Measurements from ENCODE around the gene RNF123.

RNF123 gene

DNA sequence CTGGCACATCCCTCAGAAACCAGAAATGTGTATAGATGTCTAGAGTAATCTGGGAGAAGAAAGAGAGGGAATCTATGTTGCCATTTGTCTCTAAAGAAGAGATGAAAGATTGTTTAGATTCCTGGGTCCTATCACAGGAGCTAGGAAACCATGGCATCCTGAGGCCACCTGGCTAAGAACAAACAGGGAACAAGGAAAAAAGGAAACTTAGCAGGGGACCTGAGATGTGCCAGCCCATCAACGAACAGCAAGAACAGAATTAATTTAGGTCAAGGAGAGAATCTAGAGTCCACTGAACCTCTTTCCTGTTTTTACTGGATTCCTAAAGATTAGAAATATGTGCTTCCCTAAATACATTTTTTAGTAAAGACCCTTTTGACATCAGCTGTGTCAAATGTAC lies 66.7 kb downstream of the RNF123 start:
- TF ChIP-seq, protein P1, sequence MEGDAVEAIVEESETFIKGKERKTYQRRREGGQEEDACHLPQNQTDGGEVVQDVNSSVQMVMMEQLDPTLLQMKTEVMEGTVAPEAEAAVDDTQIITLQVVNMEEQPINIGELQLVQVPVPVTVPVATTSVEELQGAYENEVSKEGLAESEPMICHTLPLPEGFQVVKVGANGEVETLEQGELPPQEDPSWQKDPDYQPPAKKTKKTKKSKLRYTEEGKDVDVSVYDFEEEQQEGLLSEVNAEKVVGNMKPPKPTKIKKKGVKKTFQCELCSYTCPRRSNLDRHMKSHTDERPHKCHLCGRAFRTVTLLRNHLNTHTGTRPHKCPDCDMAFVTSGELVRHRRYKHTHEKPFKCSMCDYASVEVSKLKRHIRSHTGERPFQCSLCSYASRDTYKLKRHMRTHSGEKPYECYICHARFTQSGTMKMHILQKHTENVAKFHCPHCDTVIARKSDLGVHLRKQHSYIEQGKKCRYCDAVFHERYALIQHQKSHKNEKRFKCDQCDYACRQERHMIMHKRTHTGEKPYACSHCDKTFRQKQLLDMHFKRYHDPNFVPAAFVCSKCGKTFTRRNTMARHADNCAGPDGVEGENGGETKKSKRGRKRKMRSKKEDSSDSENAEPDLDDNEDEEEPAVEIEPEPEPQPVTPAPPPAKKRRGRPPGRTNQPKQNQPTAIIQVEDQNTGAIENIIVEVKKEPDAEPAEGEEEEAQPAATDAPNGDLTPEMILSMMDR (IDR thresholded peaks at IDR 0.05; ENCODE audit: low read length, missing control alignments), result no peak
- no peak for DNase-seq (ENCODE audit: low read depth)
- no peak overlapping the region for H3K4me3 ChIP-seq (replicated peaks; ENCODE audit: low read depth, low read length)

DNA sequence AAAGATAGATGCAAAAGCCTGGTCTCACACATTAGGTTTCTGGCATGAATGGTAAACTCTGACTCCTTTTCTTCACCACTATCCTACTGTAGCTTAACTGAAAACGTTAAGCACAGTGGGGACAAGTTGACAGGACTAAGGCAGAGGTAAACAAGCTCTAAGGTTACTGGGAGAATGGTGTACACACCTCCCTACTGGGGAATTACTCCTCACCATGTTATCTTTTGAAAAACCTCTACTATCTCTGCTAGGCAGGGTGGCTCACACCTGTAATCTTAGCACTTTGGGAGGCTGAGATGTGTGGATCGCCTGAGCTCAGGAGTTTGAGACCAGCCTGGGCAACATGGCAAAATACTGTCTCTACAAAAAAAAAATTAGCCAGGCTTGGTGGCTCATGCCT lies 67.8 kb downstream of the RNF123 start:
- TF ChIP-seq, protein P1 (IDR thresholded peaks at IDR 0.05; ENCODE audit: low read length, missing control alignments), result no peak
- no peak for DNase-seq (ENCODE audit: low read depth)

DNA sequence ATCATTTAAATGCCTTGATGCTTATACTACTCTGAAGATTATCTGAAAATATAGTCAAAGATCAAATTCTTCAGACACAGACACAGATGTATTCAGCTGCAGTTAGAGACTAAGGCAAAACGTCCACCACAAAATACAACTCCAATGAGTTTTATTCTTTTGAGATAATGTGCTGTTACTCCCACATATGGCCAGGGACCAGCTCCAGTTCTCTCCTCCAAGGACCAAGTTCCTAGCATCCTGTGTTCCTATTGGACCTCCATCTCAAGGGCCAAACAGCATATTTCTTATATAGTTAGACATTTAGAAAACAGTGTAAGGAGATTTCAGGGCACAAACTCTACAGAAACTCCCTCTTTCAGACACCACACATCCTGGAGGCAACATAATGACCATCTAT lies 69.9 kb downstream of the RNF123 start:
- H3K4me3 ChIP-seq (replicated peaks; ENCODE audit: low read depth, low read length), result no peak overlapping the region
- DNase-seq (ENCODE audit: low read depth), result peak; percentile 56
- TF ChIP-seq, protein P1 (IDR thresholded peaks at IDR 0.05; ENCODE audit: low read length, missing control alignments), result no peak

More for the DNA sequence above, 67.8 kb downstream of the RNF123 start:
- no peak overlapping the region for H3K4me3 ChIP-seq (replicated peaks; ENCODE audit: low read depth, low read length)

DNA sequence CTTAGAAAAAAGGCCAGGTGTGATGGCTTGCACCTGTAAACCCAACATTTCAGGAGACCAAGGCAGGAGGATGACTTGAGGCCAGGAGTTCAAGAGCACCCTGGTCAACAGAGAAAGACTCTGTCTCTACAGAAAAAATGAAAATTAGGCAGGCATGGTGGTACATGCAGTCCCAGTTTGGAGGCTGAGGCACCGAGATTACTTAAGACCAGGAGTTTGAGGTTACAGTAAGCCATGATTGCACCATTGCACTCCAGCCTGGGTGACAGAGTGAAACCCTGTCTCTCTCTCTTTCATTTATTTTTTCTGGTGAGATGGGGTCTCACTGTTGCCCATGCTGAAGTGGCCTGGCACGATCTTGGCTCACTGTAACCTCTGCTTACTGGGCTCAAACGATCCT lies 72.3 kb downstream of the RNF123 start:
- no peak for DNase-seq (ENCODE audit: low read depth)
- H3K4me3 ChIP-seq (replicated peaks; ENCODE audit: low read depth, low read length), result no peak overlapping the region
- TF ChIP-seq, protein P1 (IDR thresholded peaks at IDR 0.05; ENCODE audit: low read length, missing control alignments), result no peak

DNA sequence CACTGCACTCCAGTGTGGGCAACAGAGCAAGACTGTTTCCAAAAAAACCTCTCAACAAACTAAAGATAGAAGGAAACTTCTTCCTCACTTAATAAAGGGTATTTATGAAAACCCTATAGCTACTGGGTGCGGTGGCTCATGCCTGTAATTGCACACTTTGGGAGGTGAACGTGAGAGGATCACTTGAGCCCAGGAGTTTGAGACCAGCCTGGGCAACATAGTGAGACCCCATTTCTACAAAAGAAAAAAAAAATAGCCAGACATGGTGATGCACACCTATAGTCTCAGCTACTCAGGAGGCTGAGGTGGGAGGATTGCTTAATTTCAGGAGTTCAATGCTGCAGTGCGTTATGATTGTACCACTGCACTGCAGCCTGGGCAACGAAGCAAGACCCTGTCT lies 74.6 kb downstream of the RNF123 start:
- TF ChIP-seq, protein P1 (IDR thresholded peaks at IDR 0.05; ENCODE audit: low read length, missing control alignments), result no peak
- H3K4me3 ChIP-seq (replicated peaks; ENCODE audit: low read depth, low read length), result no peak overlapping the region
- DNase-seq (ENCODE audit: low read depth), result no peak

DNA sequence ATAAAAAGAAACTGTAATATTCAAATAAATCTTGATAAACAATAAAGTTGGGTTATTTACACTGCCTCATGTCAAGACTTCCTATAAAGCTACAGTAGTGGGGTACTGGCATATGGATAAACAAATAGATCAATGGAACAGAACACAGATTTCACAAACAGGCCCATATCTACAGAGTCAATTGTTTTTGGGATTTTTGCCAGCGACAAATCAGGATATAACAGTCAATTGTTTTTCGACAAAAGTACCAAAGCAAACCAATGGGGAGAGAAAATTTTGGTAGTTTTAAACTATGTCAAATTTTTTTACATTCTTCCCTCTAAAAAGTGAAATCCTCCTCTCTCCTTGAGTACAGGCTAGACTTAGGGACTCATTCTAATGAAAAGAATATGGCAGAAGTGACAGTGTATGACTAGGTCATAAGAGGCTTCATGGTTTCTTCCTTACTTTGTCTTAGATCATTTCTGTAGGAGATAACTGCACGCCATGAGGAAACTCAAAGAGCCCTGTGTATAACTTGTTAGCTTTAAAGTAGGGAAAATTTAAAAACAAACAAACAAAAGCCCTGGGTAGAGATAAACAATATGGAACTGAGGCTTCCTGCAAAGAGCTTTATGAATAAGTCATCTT lies 80.0 kb downstream of the RNF123 start:
- TF ChIP-seq, protein P1 (IDR thresholded peaks at IDR 0.05; ENCODE audit: low read length, missing control alignments), result no peak
- H3K4me3 ChIP-seq (replicated peaks; ENCODE audit: low read depth, low read length), result no peak overlapping the region
- no peak for DNase-seq (ENCODE audit: low read depth)

DNA sequence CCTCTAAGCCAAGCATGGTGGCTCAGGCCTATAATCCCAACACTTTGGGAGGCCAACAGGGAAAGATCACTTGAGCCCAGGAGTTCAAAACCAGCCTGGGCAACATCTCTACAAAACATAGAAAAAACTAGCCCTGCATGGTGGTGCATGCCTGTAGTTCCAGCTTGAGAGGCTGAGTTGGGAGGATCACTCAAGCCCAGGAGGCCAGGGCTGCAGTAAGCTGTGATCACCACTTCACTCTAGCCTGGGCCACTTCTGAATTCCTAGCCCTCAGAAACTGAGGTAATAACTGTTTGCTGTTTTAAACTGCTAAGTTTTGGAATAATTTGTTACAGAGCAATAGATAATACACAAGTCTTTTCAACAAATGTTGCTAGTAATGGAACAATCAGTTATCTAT lies 80.6 kb downstream of the RNF123 start:
- H3K4me3 ChIP-seq (replicated peaks; ENCODE audit: low read depth, low read length), result no peak overlapping the region
- TF ChIP-seq, protein P1 (IDR thresholded peaks at IDR 0.05; ENCODE audit: low read length, missing control alignments), result no peak
- DNase-seq (ENCODE audit: low read depth), result no peak
